Measurements from ENCODE around the gene GALNT9. TPM values are rescaled to one million over a fixed set of nuclear protein-coding genes. Genes with fewer than 3 reads are reported as not detected.

The GALNT9 gene
- polyA plus RNA-seq, 1 experiment: not detected

DNA sequence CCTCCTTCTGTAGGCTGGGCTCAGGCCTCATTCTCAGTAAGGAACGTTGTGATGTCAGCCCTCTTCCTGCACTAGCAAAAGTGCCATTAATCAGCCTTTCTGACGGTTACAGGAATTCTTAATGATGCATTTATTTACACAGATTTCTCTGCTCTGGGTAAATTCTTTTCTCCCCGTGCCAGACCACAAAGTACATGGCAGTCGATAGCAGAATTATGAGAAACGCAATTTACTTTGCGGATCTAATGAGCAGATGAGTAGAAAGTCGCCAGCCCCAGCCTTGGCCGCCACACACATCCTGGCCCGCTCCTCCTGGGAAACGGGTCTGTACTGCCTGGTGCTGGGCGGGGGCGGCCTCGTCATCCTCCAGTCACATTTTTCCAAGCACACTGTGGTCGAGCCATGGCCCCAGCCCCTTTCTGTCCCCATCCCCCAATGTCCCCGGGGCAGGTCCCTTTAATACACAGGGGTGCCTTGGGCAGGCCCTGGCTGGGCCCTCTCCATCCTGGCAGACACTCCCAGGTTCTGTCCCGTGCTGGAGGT is 159.2 kb downstream of the GALNT9 start:
- TF ChIP-seq, protein P1, sequence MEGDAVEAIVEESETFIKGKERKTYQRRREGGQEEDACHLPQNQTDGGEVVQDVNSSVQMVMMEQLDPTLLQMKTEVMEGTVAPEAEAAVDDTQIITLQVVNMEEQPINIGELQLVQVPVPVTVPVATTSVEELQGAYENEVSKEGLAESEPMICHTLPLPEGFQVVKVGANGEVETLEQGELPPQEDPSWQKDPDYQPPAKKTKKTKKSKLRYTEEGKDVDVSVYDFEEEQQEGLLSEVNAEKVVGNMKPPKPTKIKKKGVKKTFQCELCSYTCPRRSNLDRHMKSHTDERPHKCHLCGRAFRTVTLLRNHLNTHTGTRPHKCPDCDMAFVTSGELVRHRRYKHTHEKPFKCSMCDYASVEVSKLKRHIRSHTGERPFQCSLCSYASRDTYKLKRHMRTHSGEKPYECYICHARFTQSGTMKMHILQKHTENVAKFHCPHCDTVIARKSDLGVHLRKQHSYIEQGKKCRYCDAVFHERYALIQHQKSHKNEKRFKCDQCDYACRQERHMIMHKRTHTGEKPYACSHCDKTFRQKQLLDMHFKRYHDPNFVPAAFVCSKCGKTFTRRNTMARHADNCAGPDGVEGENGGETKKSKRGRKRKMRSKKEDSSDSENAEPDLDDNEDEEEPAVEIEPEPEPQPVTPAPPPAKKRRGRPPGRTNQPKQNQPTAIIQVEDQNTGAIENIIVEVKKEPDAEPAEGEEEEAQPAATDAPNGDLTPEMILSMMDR (IDR thresholded peaks at IDR 0.05; ENCODE audit: insufficient read depth, low read depth, low read length): no peak
- H3K27me3 ChIP-seq (ENCODE audit: control insufficient read depth, insufficient read depth, low read length): peaks cover 15% of the 10 kb centered on the region
- ChIA-PET POLR2A (no interaction called here), CTCF (no interaction called here)
- H3K36me3 ChIP-seq (ENCODE audit: control insufficient read depth, insufficient read depth, low read length): no peaks in the 10 kb centered on the region
- H3K4me3 ChIP-seq (ENCODE audit: low read depth, low read length): no peak overlapping the region
- peak; percentile 11 for DNase-seq (ENCODE audit: low read depth)

DNA sequence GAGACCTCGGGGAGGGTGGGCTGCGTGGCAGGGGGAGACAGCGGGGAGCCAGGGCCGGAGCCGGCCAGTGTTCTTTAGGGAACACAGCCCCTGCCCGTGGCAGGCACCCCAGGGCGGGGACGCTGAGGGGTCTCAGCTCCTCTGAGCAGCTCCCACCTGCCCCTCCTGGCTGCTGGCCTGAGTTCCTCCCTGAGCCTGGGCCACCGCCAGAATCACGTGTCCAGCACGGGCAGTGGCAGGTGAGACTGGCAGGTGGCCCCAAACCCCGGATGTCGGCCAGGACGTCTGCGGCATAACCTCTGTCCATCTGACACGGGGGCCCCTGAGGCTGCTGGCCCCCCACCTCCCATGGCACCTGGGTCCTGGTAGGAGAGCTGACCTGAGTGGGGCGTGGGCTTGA is 160.0 kb downstream of the GALNT9 start:
- no peaks in the 10 kb centered on the region for H3K36me3 ChIP-seq (ENCODE audit: control insufficient read depth, insufficient read depth, low read length)
- no peak overlapping the region for H3K4me3 ChIP-seq (ENCODE audit: low read depth, low read length)
- POLR2A ChIA-PET: no interaction called here
- TF ChIP-seq, protein P1 (IDR thresholded peaks at IDR 0.05; ENCODE audit: insufficient read depth, low read depth, low read length): no peak
- CTCF ChIA-PET: no interaction called here
- DNase-seq (ENCODE audit: low read depth): no peak
- peaks cover 10% of the 10 kb centered on the region for H3K27me3 ChIP-seq (ENCODE audit: control insufficient read depth, insufficient read depth, low read length)

DNA sequence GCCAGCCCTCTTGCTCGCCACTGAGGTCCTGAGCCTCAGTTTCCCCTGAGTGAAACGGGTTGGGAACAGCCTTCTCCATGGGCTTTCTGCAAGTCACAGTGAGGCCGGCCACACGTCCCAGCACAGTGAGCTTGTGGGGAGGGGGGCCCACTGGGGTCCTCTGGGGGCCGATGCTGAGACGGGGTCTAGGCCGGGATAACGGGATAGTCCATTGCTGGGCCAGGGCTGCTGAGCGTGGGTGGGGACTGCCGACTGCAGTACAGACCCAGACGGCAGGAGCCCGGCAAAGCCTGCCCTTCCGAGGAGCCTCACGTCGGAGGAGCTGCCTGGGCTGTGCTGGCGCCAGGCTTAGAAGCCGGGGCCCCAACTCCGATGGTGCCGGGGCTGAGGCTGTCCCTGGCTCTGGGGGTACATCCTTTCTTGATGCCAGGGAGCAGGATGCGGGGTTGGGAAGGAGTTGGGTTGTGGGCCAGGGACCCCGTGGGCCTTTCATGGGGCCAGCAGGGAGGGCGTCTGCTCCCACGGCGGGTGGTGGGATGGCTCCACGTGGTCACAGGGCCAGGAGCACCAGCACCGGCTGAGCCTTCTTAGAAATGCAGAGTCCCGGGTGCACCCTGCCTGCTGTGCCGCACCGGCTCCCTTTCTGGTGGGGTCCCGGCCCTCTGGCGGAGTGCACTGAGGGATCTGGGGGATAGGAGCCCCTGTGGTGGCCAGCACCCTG is 160.9 kb downstream of the GALNT9 start:
- H3K36me3 ChIP-seq (ENCODE audit: control insufficient read depth, insufficient read depth, low read length): no peaks in the 10 kb centered on the region
- TF ChIP-seq, protein P1 (IDR thresholded peaks at IDR 0.05; ENCODE audit: insufficient read depth, low read depth, low read length): no peak
- DNase-seq (ENCODE audit: low read depth): no peak
- H3K27me3 ChIP-seq (ENCODE audit: control insufficient read depth, insufficient read depth, low read length): peaks cover 14% of the 10 kb centered on the region
- ChIA-PET CTCF (interaction anchor here (0.7 kb wide), 1 partner anchor 11 kb away, joined by 3 read pairs; no protein-coding TSS in a partner anchor), POLR2A (no interaction called here)
- no peak overlapping the region for H3K4me3 ChIP-seq (ENCODE audit: low read depth, low read length)

DNA sequence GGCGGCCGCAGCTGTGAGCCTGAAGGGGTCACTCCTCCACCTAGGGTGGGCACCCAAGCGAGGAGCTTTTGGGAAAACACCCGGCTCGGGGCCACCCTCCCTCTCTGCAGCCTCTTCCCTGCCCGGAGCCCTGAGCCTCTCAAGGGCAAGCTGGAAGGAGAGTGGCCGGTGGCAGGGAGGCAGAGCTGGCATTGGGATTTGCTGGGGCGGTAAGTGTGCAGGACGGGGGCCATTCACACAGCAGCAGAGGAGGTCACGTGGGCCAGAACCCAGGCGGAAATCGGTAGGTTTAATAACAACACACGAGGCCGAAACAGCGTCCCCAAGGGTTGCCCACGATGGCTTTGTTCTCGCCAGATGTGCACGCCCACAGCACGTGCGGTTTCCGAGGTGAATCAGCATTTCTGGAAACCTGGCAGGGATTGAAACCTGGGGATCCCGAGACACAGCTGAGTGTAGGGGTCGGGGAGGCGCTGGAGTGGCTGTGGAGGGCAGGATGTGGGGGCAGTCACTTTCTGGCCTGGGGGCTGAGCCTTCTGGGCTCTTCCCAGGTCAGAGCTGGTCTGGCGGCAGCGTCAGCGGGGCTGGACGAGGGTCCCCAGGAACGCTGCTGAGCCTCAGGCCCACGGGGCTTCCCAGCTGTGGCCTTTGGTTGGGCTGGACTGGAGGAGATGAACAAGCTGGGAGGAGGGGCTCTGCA is 161.6 kb downstream of the GALNT9 start:
- Histone ChIP-seq H3K36me3 (ENCODE audit: control insufficient read depth, insufficient read depth, low read length) (no peaks in the 10 kb centered on the region), H3K4me3 (ENCODE audit: low read depth, low read length) (no peak overlapping the region), H3K27me3 (ENCODE audit: control insufficient read depth, insufficient read depth, low read length) (peaks cover 11% of the 10 kb centered on the region; the same call in 1 of the 2 replicates)
- TF ChIP-seq, protein P1 (IDR thresholded peaks at IDR 0.05; ENCODE audit: insufficient read depth, low read depth, low read length): no peak
- ChIA-PET POLR2A (no interaction called here), CTCF (interaction anchor here (0.7 to 1.0 kb wide), 2 partner anchors 12 to 246 kb away, joined by 3 read pairs; no protein-coding TSS in a partner anchor)
- no peak for DNase-seq (ENCODE audit: low read depth)

Measured in BJ (cell line).